GM21390 (cell line): ENCODE data around the gene PDE4D.

Source experiments
- ATAC-seq: cut with Tn5 transposase; IDR thresholded peaks from one replicate; pipeline ENCODE4 v1.9.1; 2021; ENCODE audit not compliant: unreplicated experiment

PDE4D gene

GRCh38 chr5:59193616-59194319 is 699.8 kb downstream of the PDE4D start:
- no peak for ATAC-seq

- no peak for ATAC-seq
Measured at GRCh38 chr5:59190746-59191145, 702.8 kb downstream of the PDE4D start.

DNA sequence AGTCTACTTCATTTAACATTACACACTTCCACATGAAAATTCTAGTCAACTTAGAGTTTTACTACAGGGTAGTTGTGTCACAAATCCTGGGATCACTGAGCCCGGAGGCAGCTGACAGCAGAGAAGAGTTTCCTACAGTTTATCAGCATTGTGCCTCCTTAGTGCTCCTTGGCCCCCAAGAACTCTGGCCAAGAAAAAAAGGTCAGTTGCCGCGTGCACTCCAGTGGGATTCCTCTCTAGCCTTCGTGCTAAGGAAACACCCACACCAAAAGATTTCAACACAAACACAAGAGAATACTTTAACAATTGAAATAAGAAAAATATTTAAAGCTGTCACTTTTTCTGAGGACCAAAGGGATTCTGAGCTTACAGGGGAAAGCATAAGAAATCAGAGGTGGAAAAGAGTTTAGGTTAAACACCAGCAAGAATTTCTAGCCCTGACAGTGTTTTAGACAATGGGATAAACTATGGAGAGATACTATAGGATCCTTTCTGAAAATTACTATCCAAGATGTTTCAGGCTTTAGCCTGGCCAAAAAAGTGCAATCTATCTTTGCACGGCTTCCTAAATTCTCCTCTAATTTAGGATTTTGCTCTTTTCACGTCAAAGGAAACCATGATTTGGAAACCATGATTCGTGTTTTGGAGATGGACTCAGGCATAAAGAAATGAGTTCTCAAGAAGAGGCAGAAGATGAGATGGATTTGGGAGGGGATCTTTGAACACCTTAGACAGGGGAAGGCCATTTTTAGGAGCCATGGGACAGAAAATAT is 703.9 kb downstream of the PDE4D start:
- no peak for ATAC-seq

GRCh38 chr5:59188419-59189225 is 704.9 kb downstream of the PDE4D start:
- peak; percentile 72 for ATAC-seq

- ATAC-seq, result no peak
Measured at GRCh38 chr5:59187857-59188256, 705.7 kb downstream of the PDE4D start.

DNA sequence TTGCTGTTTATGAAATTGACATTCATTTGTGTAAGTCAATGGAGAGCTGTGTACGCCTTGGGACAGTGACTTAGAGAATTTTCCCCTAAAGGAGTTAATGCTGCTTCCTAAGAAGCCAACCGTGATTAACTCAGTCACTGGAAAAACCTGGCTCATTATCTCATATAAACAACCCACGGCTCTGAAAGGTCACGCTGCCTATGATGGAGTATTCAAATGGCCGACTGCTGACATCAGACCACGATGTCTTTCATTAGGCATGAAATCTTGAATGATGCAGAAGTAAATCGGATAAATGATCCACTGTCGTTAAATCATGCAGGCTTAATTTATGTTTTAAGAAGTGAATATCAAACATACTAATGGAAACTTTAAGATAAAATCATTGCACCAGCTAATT is 706.9 kb downstream of the PDE4D start:
- no peak for ATAC-seq

- no peak for ATAC-seq
Measured at GRCh38 chr5:59185757-59186385, 707.7 kb downstream of the PDE4D start.

DNA sequence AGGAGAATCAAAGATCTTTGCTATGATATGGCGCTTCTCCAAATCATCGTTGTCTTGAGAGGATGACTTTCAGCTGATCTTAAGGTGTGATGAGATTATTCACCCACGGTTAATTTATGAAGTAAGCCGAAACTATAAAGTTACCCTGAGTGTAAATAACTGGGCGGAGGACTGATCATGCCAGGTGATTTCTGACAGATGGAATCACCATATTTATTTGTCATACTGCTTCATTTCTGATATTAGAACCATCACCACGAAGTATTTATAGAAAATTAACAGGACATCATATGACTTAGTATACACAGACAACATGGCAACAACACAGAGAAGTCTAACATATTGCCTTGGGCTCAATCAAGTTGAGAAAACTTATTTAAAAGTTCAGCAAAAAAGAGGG is 708.8 kb downstream of the PDE4D start:
- ATAC-seq, result no peak

GRCh38 chr5:59182760-59183159 is 710.8 kb downstream of the PDE4D start:
- ATAC-seq, result no peak

GRCh38 chr5:59180515-59180914 is 713.0 kb downstream of the PDE4D start:
- ATAC-seq, result peak; percentile 79

- ATAC-seq, result no peak
Measured at GRCh38 chr5:59179704-59180103, 713.8 kb downstream of the PDE4D start.

DNA sequence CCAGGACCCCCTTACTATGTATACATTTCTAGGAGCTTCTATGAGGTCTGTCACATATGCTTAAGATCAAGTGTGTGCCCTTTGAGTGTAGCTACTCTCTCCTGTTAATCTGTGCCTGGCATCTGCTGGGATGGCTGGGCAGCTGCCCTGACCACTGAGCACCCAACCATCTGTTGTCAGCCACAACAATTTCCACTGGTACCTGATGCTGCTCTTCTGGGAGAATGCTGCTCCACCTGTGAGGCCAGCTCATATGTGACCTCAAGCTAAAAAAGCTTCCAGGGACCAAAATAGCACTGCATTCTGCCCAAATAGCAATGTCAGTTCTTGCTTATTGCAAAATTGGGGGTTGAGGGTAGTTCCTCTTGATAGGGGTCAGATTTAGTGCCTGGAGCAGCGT is 715.0 kb downstream of the PDE4D start:
- ATAC-seq, result no peak

DNA sequence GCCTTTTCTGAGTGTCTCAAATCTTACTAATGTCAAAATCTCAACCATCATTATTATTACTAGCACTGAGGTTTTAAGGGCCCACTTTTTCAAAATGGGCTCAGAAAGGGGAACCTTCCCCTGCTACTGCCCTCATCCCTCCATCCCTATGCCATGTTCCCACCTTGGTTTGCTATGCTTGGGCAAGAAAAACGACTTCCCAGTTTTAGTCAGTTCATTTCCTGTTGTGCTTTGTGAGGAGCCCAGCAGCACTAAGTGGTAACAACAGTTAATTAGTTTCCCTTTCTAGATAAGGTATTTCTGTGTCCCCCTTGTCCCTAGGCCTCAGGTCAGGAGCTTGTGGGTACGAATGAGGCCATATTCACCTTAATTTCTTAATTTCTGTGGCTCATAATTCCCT is 715.5 kb downstream of the PDE4D start:
- no peak for ATAC-seq

DNA sequence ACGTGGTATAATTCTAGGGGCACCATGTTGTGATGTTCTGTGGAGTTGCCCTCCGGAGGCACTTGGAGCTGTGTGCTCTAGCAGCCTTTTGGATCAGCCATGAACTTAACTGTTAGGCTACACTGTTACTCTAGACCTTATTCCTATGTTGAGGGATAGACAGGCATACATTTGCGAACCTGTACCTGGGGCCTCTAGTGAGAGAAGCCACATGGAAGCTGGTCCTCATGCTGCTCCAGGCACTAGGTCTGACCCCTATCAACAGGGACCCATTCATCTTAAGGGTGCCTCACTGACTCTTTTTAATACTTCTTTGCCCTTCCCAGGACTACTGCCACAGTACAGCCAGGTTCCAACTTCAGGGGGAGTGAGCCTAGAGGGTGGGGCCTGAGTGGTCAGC is 715.9 kb downstream of the PDE4D start:
- no peak for ATAC-seq

DNA sequence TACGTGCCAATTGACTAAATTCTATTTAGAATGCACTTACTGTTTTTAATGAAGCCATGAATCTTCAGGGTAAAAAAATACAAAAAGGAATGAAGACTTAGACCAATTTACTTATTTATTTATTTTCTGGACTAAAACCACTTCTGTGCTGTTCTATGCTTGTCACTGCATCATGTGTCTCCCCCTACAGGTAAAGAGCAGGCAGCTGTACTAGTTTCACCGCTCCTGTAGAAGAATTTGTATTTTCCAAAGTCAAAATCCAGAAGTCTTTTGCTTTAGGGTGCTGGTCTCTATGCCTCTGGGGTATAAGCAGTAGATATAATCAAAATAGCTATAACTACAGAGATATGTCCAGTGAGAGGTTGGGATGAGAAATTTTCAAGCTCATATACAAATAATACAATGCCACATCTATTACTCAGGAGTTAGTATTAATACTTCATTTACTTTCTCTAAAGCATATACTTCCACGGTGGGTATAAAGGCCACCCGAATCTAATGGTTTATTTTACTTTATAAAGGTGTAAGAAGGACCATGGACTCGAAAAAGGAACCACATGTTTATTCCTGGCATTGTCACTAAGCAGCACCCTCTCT is 719.2 kb downstream of the PDE4D start:
- ATAC-seq, result no peak

GRCh38 chr5:59173578-59173977 is 719.9 kb downstream of the PDE4D start:
- no peak for ATAC-seq

DNA sequence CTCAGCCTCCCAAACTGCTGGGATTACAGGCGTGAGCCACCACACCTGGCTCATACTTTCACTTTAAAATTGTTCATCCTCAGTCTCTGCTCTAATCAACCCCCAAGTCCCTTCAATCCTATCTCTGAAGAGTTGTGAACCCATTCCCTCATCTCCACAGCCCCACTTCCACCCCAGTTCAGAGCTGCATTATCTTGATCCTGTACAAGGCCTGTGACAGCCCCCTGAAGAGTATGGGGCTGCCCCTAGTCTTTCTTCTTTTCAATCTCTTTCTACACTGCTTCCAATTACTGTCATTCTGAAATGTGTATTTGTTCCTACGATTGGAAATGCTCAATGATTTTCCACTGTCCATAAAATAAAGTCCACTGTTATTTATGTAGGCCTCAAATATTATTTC is 722.4 kb downstream of the PDE4D start:
- ATAC-seq, result no peak

GRCh38 chr5:59169768-59170150 is 723.8 kb downstream of the PDE4D start:
- no peak for ATAC-seq

DNA sequence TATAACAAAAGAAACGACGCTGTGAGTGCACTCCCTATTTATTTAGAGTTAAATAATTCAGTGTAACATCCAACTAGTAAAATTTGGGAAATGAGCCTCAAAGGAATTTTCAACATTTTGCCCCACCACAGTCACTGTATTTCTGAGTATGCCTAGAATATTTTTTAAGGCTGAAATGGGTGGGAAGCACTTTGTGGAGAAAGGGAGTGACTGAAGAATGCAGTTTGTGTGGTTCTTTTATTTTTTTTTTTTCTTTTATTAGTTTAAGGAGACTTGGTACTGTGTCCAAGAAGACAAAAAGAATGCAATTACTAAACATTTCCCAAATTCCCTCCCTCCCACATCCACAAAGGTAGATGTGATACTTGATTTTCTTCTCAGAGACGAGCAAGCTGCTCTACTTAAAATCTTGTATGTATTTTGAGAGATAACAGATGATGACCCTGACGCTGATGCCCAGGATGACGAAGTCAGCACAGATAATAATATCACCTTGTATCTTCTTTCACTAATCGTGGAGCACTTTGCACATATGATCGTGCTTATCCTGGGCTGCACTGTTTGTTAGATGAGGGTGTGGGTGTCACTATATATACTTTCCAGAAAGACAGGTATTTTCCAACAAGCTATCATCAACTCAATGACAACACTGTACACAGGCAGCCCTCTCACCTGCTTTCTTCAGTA is 724.3 kb downstream of the PDE4D start:
- ATAC-seq, result no peak

DNA sequence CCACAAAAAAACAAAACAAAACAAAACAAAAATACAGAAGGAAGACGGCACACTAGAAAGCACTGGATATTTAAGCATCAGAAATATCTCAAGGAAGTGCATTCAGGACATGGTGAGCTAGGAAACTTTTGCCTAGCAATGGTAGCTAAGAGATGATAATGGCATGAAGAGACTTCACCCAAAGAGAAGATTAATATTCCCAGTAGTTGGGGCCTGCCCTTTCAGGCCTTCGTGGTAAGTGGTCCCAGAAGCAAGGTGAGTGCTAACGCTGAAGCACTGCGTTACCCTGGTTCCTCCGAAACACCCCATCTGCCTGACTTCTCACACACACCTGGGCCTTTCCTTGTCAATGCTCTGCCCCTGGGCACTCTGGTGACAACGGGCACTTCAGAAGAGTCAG is 725.5 kb downstream of the PDE4D start:
- ATAC-seq, result no peak
